KOPT-K1 (cell line): ENCODE measurements around the gene KRTAP12-2.
"Not testable (repeated sequence)": the region's sequence is repeated elsewhere in the genome, so short reads cannot be mapped to it uniquely, and the experiment has no call there.

ENCODE experiments used
- H3K27ac ChIP-seq: fragments of 200-600 bp; sonication (generic); 2 replicates; pipeline ENCODE4 v1.5.1; 2016; ENCODE audit warnings: antibody characterized with exemption, mild to moderate bottlenecking, low read depth, low read length; ENCODE audit not compliant: poor library complexity, severe bottlenecking
- H3K36me3 ChIP-seq: fragments of 200-600 bp; sonication (generic); 2 replicates; pipeline ENCODE4 v1.5.1; 2017; ENCODE audit warnings: antibody characterized with exemption, mild to moderate bottlenecking, low read length, moderate library complexity; ENCODE audit not compliant: insufficient read depth
- H3K9me3 ChIP-seq: fragments of 200-600 bp; sonication (generic); 2 replicates; pipeline ENCODE4 v1.5.1; 2017; ENCODE audit warnings: antibody characterized with exemption, low read length, mild to moderate bottlenecking; ENCODE audit not compliant: insufficient read depth, poor library complexity, severe bottlenecking

Gene KRTAP12-2

GRCh38 chr21:44681152-44681551, 14.4 kb upstream of the KRTAP12-2 start:
- Histone ChIP-seq H3K36me3 (no peaks in the 10 kb centered on the region), H3K27ac (no peak overlapping the region), H3K9me3 (no peaks in the 10 kb centered on the region)

GRCh38 chr21:44677881-44678280, 11.2 kb upstream of the KRTAP12-2 start:
- H3K36me3 ChIP-seq = no peaks in the 10 kb centered on the region
- H3K9me3 ChIP-seq = peaks cover 1% of the 10 kb centered on the region
- H3K27ac ChIP-seq = no peak overlapping the region

GRCh38 chr21:44671911-44672310, 5.2 kb upstream of the KRTAP12-2 start:
- Histone ChIP-seq H3K36me3 (no peaks in the 10 kb centered on the region), H3K27ac (no peak overlapping the region), H3K9me3 (peaks cover 40% of the 10 kb centered on the region)

DNA sequence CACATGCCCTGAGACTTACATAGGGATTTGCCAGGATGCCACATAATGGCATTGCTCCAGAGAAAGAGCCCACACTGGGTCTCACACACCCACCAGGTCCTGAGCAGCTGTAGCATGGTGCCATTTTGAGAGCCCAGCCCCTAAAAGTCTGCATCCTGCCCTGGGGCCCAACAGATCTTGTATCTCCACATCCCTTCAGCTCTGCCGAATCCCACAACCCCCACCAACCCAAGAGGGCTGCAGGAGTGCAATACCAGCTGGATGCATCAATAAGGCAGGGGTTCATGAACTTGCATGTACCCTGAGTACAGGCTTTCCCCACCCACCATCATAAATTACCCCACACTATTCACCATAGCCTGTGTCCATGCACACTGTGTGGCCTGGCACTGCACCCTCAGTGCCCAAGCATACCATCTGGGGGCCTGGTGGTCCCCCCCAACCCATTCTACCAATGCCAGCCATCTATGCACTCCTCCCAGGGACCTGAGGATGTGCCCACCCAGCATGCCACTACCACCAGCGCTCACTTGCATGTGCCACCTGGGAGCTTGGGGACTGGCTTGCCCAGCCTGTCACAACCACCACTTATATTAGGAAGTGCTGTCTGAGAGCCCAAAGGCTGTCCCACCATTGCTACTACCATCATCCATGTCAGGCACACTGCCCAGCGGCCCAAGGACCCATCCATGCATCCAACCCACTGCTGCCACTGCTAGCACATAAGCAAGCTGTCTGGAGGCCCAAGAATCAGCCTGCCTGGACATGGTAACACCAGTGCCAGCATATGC, 4.1 kb upstream of the KRTAP12-2 start:
- Histone ChIP-seq H3K27ac (no peak overlapping the region), H3K36me3 (no peaks in the 10 kb centered on the region), H3K9me3 (peaks cover 40% of the 10 kb centered on the region)

DNA sequence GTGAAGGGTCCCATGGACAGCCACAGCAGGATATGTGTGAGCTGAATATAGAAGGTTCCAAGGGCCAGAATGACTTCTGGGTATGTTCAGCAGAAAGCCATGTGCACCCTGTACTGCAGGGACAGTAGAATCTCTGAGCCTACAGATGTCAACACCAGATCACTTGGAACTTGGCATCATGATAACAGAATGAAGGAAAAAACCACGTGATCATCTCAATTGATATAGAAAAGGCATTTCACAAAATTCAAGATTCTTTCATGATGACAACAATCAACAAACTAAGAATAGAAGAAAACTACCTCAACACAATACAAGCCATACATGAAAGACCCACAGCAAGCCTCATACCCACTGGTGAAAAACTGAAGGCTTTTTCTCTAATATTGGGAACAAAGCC, 885 bp upstream of the KRTAP12-2 start:
- Histone ChIP-seq H3K36me3 (no peaks in the 10 kb centered on the region), H3K27ac (no peak overlapping the region), H3K9me3 (peaks cover 42% of the 10 kb centered on the region)

- H3K27ac ChIP-seq = no peak overlapping the region
- no peaks in the 10 kb centered on the region for H3K36me3 ChIP-seq
- peaks cover 18% of the 10 kb centered on the region for H3K9me3 ChIP-seq
Observed at GRCh38 chr21:44664691-44665090, 2.0 kb downstream of the KRTAP12-2 start.

DNA sequence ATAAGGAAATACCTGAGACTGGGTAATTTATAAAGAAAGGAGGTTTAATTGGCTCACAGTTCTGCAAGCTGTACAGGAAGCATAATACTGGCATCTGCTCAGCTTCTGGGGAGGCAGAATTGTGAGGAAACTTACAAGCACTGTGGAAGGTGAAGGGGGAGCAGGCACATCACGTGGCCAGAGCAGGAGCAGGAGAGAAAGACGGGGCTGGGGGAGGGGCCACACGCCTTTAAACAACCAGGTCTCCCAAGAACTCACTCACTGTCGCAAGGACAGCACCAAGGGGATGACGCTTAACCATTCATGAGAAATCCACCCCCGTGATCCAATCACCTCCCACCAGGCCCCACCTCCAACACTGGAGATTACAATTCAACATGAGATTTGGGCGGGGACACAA, 5.2 kb downstream of the KRTAP12-2 start:
- not testable (repeated sequence) for H3K36me3 ChIP-seq, H3K27ac ChIP-seq, H3K9me3 ChIP-seq

DNA sequence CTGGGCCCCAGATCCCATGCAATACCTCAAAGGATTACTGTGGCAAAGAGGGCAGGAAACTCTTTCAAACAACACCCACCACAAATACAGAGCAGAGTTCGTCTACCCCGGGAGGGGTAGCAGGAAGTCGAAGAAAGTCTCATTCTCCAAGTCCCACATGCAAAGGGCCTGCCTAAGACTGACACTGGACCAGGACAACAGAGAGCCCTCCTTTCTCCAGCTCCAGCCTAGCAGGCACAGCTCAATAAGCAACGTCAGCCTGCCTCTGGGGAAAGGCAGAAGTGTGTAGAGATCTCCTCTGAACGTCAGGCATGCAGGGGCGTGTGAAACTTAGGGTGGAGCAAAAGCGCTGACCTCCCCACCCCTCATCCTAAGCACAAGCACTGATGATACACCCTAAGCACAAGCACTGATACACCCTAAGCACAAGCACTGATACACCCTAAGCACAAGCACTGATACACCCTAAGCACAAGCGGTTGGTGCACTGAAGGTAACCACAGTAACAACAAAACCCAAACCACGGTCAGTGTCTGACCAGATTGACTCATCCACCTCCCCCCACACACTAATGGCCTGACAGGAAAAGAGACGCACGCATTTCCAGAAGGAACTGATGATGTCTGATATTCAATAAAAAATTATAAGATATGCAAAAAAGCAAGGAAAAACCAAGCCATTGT, 7.7 kb downstream of the KRTAP12-2 start:
- Histone ChIP-seq H3K36me3 (no peaks in the 10 kb centered on the region), H3K27ac (peak overlapping the region; percentile 93), H3K9me3 (peaks cover 19% of the 10 kb centered on the region)

GRCh38 chr21:44658541-44658910, 8.2 kb downstream of the KRTAP12-2 start:
- H3K36me3 ChIP-seq = no peaks in the 10 kb centered on the region

DNA sequence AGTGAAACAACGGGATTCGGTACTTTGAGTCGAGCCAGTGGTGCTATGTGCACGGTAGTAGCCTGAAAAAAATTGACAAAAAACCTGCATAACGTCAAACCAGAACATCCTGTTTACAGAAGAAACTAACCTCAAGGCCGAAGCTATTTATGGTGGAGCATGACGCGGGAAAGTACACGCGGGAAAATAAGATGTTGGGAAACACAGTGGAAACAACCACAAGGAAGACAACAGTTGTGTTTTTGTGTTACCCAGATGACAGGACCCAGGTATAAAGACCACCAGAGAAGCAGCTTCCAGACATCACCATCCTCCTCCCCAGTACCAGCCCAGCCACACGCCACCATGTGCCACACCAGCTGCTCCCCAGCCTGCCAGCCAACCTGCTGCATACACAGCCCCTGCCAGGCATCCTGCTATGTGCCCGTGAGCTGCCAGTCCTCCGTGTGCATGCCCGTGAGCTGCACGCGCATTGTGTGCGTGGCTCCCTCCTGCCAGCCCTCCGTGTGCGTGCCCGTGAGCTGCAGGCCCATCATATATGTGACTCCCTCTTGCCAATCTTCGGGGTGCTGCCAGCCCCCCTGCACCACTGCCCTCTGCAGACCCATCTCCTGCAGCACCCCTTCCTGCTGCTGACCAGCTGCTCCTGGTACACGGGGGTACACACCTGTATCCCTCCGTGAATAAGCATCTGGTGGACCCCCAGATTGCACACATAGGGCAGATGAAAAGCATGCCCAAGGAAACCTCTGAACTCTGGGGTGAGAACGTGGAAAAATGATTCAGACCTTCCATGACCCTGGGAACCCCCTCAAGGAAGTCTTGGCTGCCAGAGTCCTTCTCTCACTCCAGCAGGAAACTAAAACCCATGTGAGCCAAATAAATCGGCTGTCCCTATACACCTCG, 8.8 kb downstream of the KRTAP12-2 start, which contains the start of gene KRTAP12-3:
KRTAP12-3 (plus strand) TSS at position 298 of the 906 bp plus-strand sequence; CDS start at position 346, 48 bp downstream.
- peak within 1 kb of the TSS; percentile 93 for H3K27ac ChIP-seq
- H3K36me3 ChIP-seq = no peaks in the 10 kb centered on the region
- H3K9me3 ChIP-seq = peaks cover 23% of the 10 kb centered on the region

More at GRCh38 chr21:44658541-44658910, 8.2 kb downstream of the KRTAP12-2 start:
- Histone ChIP-seq H3K27ac (peak overlapping the region; percentile 93), H3K9me3 (peaks cover 19% of the 10 kb centered on the region)

DNA sequence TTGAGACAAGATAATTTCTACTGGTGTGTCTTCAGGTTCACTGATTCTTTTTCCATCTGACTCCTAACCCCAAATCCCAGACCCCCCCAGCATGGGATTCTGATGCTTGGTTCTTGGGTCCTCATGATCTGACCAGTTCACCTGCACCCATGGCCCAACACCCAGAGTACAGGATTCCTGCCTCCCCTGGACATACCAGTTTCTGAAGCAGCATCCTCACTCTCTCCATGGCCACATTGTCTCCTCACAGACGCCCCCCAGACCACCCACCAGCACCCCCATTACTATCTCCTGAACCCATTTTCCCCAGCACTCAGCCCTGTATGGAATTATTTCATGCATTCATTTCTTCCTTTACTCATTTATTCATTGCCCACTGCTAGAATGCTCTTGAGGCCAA, 9.9 kb downstream of the KRTAP12-2 start:
- Histone ChIP-seq H3K9me3 (peaks cover 31% of the 10 kb centered on the region), H3K27ac (peak overlapping the region; percentile 93)

GRCh38 chr21:44654576-44655175, 12.1 kb downstream of the KRTAP12-2 start, which contains the start of gene KRTAP12-4:
TSS of gene KRTAP12-4 (minus strand) at chr21:44654659. CDS start at chr21:44654614, 45 bp downstream.
- Histone ChIP-seq H3K27ac (peak within 1 kb of the TSS; percentile 93), H3K36me3 (no peaks in the 10 kb centered on the region), H3K9me3 (peaks cover 39% of the 10 kb centered on the region)

More for the DNA sequence above, 9.9 kb downstream of the KRTAP12-2 start:
- no peaks in the 10 kb centered on the region for H3K36me3 ChIP-seq

- Histone ChIP-seq H3K9me3 (peaks cover 39% of the 10 kb centered on the region), H3K36me3 (no peaks in the 10 kb centered on the region), H3K27ac (peak overlapping the region; percentile 93)
Observed at GRCh38 chr21:44653656-44654575, 12.8 kb downstream of the KRTAP12-2 start.

DNA sequence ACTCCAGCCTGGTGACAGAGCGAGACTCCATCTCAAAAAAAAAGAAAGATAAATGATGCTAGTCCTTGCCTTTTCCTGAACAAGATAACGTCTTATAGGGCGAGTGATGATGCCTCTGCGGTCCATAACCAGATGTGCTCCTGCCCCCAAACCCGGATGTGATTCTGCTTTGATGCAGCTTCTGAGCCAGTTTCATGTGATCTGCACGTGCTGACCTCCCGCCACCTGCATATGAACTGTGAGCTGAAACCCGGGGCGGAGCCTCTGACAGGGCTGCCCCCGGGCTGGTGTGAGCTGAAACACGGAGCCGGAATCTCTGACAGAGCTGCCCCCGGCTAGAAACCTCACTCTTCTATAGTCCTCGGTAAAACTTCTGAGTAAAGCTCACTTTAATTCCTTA, 13.6 kb downstream of the KRTAP12-2 start:
- no peaks in the 10 kb centered on the region for H3K36me3 ChIP-seq
- peak overlapping the region; percentile 93 for H3K27ac ChIP-seq
- peaks cover 39% of the 10 kb centered on the region for H3K9me3 ChIP-seq
